MM.1S (cell line): ENCODE data around the gene DCST1.

Source experiments
- CTCF ChIP-seq: fragments of 300-600 bp; sonication (generic); IDR thresholded peaks from 2 replicates; pipeline ENCODE4 v1.5.1; 2016; ENCODE audit warnings: antibody characterized with exemption, low read length, mixed read lengths
- EZH2 ChIP-seq: fragments of 300-600 bp; sonication (generic); optimal IDR thresholded peaks from 2 replicates; pipeline ENCODE3; 2017; ENCODE audit warnings: low read depth, mild to moderate bottlenecking, antibody characterized with exemption, low read length, mixed read lengths

GRCh38 chr1:155000726-155001424 is 32.7 kb upstream of the DCST1 start:
- no peak for TF ChIP-seq CTCF
- TF ChIP-seq EZH2, result no peak
